ENCODE results near the gene LGALS4.

DNA sequence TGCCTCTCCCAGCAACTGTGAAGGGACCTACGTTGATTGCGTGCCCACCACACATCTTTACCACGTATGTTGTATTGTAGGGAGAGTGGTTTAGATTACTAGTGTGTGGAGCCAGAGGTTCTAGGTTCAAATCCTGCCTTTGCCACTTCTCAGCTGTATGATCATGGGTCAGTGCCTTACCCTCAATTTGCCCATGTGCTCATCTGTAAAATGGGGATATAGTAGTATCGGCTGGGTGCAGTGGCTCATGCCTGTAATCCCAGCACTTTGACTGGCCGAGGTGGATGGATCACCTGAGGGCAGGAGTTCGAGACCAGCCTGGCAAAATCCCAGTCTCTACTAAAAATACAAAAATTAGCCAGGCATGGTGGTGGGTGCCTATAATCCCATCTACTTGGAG, 578 bp upstream of the LGALS4 start:
- TF ChIP-seq, protein P1, sequence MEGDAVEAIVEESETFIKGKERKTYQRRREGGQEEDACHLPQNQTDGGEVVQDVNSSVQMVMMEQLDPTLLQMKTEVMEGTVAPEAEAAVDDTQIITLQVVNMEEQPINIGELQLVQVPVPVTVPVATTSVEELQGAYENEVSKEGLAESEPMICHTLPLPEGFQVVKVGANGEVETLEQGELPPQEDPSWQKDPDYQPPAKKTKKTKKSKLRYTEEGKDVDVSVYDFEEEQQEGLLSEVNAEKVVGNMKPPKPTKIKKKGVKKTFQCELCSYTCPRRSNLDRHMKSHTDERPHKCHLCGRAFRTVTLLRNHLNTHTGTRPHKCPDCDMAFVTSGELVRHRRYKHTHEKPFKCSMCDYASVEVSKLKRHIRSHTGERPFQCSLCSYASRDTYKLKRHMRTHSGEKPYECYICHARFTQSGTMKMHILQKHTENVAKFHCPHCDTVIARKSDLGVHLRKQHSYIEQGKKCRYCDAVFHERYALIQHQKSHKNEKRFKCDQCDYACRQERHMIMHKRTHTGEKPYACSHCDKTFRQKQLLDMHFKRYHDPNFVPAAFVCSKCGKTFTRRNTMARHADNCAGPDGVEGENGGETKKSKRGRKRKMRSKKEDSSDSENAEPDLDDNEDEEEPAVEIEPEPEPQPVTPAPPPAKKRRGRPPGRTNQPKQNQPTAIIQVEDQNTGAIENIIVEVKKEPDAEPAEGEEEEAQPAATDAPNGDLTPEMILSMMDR (IDR thresholded peaks at IDR 0.05; ENCODE audit: low read depth, low read length, poor library complexity, severe bottlenecking), result no peak
- no peak for TF ChIP-seq EZH2phosphoT487 (IDR thresholded peaks at IDR 0.05; ENCODE audit: borderline replicate concordance, low read length)

Data from DOHH2 (cell line).